Spinal cord (tissue), 4 donors: Measurements from ENCODE around the gene MT1G. TPM values are rescaled to one million over a fixed set of nuclear protein-coding genes. Genes with fewer than 3 reads are reported as not detected.

Experiments
- polyA plus RNA-seq, 2 donors: library from polyadenylated mRNA; unstranded; fragments of 120-200 nt; gene quantifications; one replicate each; pipeline ENCODE4 v1.2.1, GENCODE V29; 2013; ENCODE audit not compliant: insufficient read length in 2 of 2
- total RNA-seq, 2 donors: library from RNA; depleted of rRNA in 1 of 2; stranded (reverse); fragments of 120-200 nt in 1 of 2; fragments of >200 nt in 1 of 2; gene quantifications; one replicate each; pipeline versions ENCODE4 v1.2.3 to v1.2.4, GENCODE V29; 2013 to 2014

The MT1G gene
- total and polyA plus RNA-seq, 4 donors: 1.7 to 3.1 (median 1.9) TPM

Other genes with a start within 250 kb of the MT1G start
- 100 to 1,000 TPM; 122 to 239 TPM for gene AMFR, start 242.5 kb downstream of the MT1G start, total RNA-seq
- 100 to 1,000 TPM; 124 to 133 TPM for gene AMFR, start 242.5 kb downstream of the MT1G start, polyA plus RNA-seq
- 100 to 1,000 TPM in 1 of 2 donors, 10 to 100 TPM in 1; 96.8 to 151 TPM for gene NUDT21, start 216.7 kb downstream of the MT1G start, total RNA-seq
- 100 to 1,000 TPM in 1 of 2 donors, 10 to 100 TPM in 1; 79.7 to 103 TPM for gene NUDT21, start 216.7 kb downstream of the MT1G start, polyA plus RNA-seq
- 10 to 100 TPM; 45.5 to 56.3 TPM for gene OGFOD1, start 216.5 kb downstream of the MT1G start, total RNA-seq
- 10 to 100 TPM; 35.1 to 39.7 TPM for gene OGFOD1, start 216.5 kb downstream of the MT1G start, polyA plus RNA-seq
- 100 to 1,000 TPM; 126 to 132 TPM for gene BBS2, start 148.0 kb downstream of the MT1G start, total RNA-seq
- gene BBS2, start 148.0 kb downstream of the MT1G start, polyA plus RNA-seq: 100 to 1,000 TPM in 1 of 2 donors, 10 to 100 TPM in 1; 94.8 to 101 TPM
- gene MT4, start 103.0 kb downstream of the MT1G start, total RNA-seq: not detected
- not detected for gene MT4, start 103.0 kb downstream of the MT1G start, polyA plus RNA-seq
- 10 to 100 TPM; 32.5 to 74.1 TPM for gene MT3, start 78.5 kb downstream of the MT1G start, total RNA-seq
- 100 to 1,000 TPM; 297 to 363 TPM for gene MT3, start 78.5 kb downstream of the MT1G start, polyA plus RNA-seq
- 10 to 100 TPM in 1 of 2 donors, 1 to 10 TPM in 1; 5.6 to 22.2 TPM for gene MT2A, start 59.5 kb downstream of the MT1G start, total RNA-seq
- gene MT2A, start 59.5 kb downstream of the MT1G start, polyA plus RNA-seq: 10 to 100 TPM; 64.6 to 97.9 TPM
- 10 to 100 TPM; 29.5 to 37.0 TPM for gene MT1E, start 42.3 kb downstream of the MT1G start, total RNA-seq
- gene MT1E, start 42.3 kb downstream of the MT1G start, polyA plus RNA-seq: 10 to 100 TPM; 38.0 to 55.8 TPM
- gene MT1M, start 35.4 kb downstream of the MT1G start, total RNA-seq: 1 to 10 TPM; 4.0 to 4.3 TPM
- 10 to 100 TPM in 1 of 2 donors, 1 to 10 TPM in 1; 6.6 to 10.5 TPM for gene MT1M, start 35.4 kb downstream of the MT1G start, polyA plus RNA-seq
- not detected for gene MT1A, start 29.4 kb downstream of the MT1G start, total RNA-seq
- not detected for gene MT1A, start 29.4 kb downstream of the MT1G start, polyA plus RNA-seq
- not detected for gene MT1B, start 16.2 kb downstream of the MT1G start, total RNA-seq
- 1 to 10 TPM in 1 of 2 donors, not detected in 1; 1.1 TPM for gene MT1B, start 16.2 kb downstream of the MT1G start, polyA plus RNA-seq
- 1 to 10 TPM; 3.6 to 4.5 TPM for gene MT1F, start 10.1 kb downstream of the MT1G start, total RNA-seq
- gene MT1F, start 10.1 kb downstream of the MT1G start, polyA plus RNA-seq: 10 to 100 TPM; 21.4 to 31.0 TPM
- gene MT1H, start 1.7 kb upstream of the MT1G start, total RNA-seq: 1 to 10 TPM in 1 of 2 donors, not detected in 1; 1.1 TPM
- gene MT1H, start 1.7 kb upstream of the MT1G start, polyA plus RNA-seq: not detected
- 10 to 100 TPM; 15.0 to 31.3 TPM for gene MT1X, start 14.4 kb upstream of the MT1G start, total RNA-seq
- gene MT1X, start 14.4 kb upstream of the MT1G start, polyA plus RNA-seq: 10 to 100 TPM; 20.7 to 29.1 TPM
- 100 to 1,000 TPM; 103 to 128 TPM for gene NUP93, start 62.1 kb upstream of the MT1G start, total RNA-seq
- gene NUP93, start 62.1 kb upstream of the MT1G start, polyA plus RNA-seq: 100 to 1,000 TPM; 117 to 125 TPM
- gene SLC12A3, start 197.1 kb upstream of the MT1G start, total RNA-seq: under 1 TPM; 0.11 to 0.20 TPM
- gene SLC12A3, start 197.1 kb upstream of the MT1G start, polyA plus RNA-seq: under 1 TPM; 0.11 to 0.22 TPM